H1 (cell line): ENCODE measurements around the gene PLAU. TPM values are rescaled to one million over a fixed set of nuclear protein-coding genes. Genes with fewer than 3 reads are reported as not detected.
"Not testable (repeated sequence)": the region's sequence is repeated elsewhere in the genome, so short reads cannot be mapped to it uniquely, and the experiment has no call there.

Experiments
- CTCF ChIA-PET: fragments of 300-600 bp; sonication (Branson Sonifier 250); formaldehyde crosslinking; loops from one replicate; lab custom pipeline; 2021; ENCODE audit not compliant: partially characterized antibody; lab: Charles Lee
- POLR2A ChIA-PET: fragments of 300-600 bp; sonication (Branson Sonifier 250); formaldehyde crosslinking; loops from one replicate; lab custom pipeline; 2021; ENCODE audit warnings: inconsistent platforms; ENCODE audit not compliant: partially characterized antibody; lab: Charles Lee
- DNase-seq, 2 experiments: peaks; one replicate each; pipeline versions ENCODE4 v3.0.0 to v3.0.0-alpha.2; 2010 to 2022; ENCODE audit warnings: low spot score in 2 of 2, low read depth in 1 of 2, mixed read lengths in 1 of 2
- FAIRE-seq: peaks from 2 replicates; lab custom pipeline; 2011; peaks lifted over from hg19 to GRCh38; lab: Jason Lieb, UNC
- H2AFZ ChIP-seq: 2 replicates; pipeline ENCODE4 v1.8.1; 2012; ENCODE audit warnings: low read length, inconsistent platforms
- H2AK5ac ChIP-seq: 2 replicates; pipeline ENCODE4 v1.6.1; 2013; ENCODE audit warnings: low read depth, low read length
- H2BK120ac ChIP-seq: replicated peaks from 2 replicates; pipeline ENCODE3; 2013; ENCODE audit warnings: low read depth, low read length, inconsistent platforms
- H2BK12ac ChIP-seq: 2 replicates; pipeline ENCODE4 v1.6.1; 2013; ENCODE audit warnings: low read depth, low read length
- H2BK15ac ChIP-seq: 2 replicates; pipeline ENCODE4 v1.6.1; 2013; ENCODE audit warnings: low read length
- H2BK20ac ChIP-seq: 2 replicates; pipeline ENCODE4 v1.6.1; 2013; ENCODE audit warnings: low read length
- H2BK5ac ChIP-seq: 2 replicates; pipeline ENCODE4 v1.6.1; 2013; ENCODE audit warnings: low read depth, low read length
- H3K14ac ChIP-seq: 2 replicates; pipeline ENCODE4 v1.6.1; 2013; ENCODE audit warnings: inconsistent platforms; ENCODE audit not compliant: insufficient read length
- H3K18ac ChIP-seq: 2 replicates; pipeline ENCODE4 v1.6.1; 2013; ENCODE audit warnings: low read length; ENCODE audit errors: extremely low read depth
- H3K23ac ChIP-seq: 2 replicates; pipeline ENCODE4 v1.6.1; 2013; ENCODE audit warnings: inconsistent platforms; ENCODE audit not compliant: insufficient read length
- H3K23me2 ChIP-seq: 2 replicates; pipeline ENCODE4 v1.6.1; 2013; ENCODE audit warnings: low read depth, low read length
- H3K27ac ChIP-seq: 2 replicates; pipeline ENCODE4 v1.6.1; 2011; ENCODE audit warnings: low read depth, low read length, inconsistent platforms
- H3K27me3 ChIP-seq, 4 experiments: replicated peaks in 1 of 4; 1 replicate in 1 of 4; 2 replicates in 3 of 4; pipeline versions ENCODE4 v1.6.1 to v1.8.1; 2011 to 2013; ENCODE audit warnings: low read length in 3 of 4, mild to moderate bottlenecking in 3 of 4, inconsistent platforms in 2 of 4, mixed read lengths in 2 of 4, moderate library complexity in 1 of 4; ENCODE audit not compliant: control insufficient read depth in 3 of 4, insufficient read depth in 3 of 4; ENCODE audit errors: extremely low read depth in 1 of 4
- H3K36me3 ChIP-seq, 4 experiments: 2 replicates each; pipeline versions ENCODE4 v1.6.1 to v1.8.1; 2011 to 2013; ENCODE audit warnings: mild to moderate bottlenecking in 4 of 4, low read length in 3 of 4, moderate library complexity in 2 of 4, control low read depth in 1 of 4, inconsistent platforms in 1 of 4; ENCODE audit not compliant: insufficient read depth in 4 of 4, control insufficient read depth in 2 of 4
- H3K4ac ChIP-seq: replicated peaks from 2 replicates; pipeline ENCODE3; 2013; ENCODE audit warnings: low read length, low read depth, mixed read lengths, inconsistent platforms; ENCODE audit not compliant: insufficient read length
- H3K4me1 ChIP-seq, 4 experiments: replicated peaks in 1 of 4; 1 replicate in 1 of 4; 2 replicates in 3 of 4; pipeline versions ENCODE4 v1.6.1 to v1.8.1; 2011 to 2013; ENCODE audit warnings: low read length in 3 of 4, inconsistent platforms in 2 of 4, mixed read lengths in 1 of 4; ENCODE audit not compliant: insufficient read depth in 4 of 4, control insufficient read depth in 3 of 4
- H3K4me2 ChIP-seq, 2 experiments: 2 replicates each; pipeline versions ENCODE4 v1.6.1 to v1.8.1; 2011 to 2013; ENCODE audit warnings: low read depth in 2 of 2, low read length in 2 of 2, control low read depth in 1 of 2, inconsistent platforms in 1 of 2, mild to moderate bottlenecking in 1 of 2; ENCODE audit not compliant: insufficient read depth in 1 of 2
- H3K4me3 ChIP-seq, 4 experiments: fragments of 200-600, 300-600 bp in 1 of 4; sonication (generic), shearing (Covaris generic), sonication (Bioruptor Twin) in 1 of 4; 2 replicates each; pipeline versions ENCODE4 v1.5.1 to v1.8.1; 2011 to 2016; ENCODE audit warnings: low read length in 4 of 4, low read depth in 3 of 4, control low read depth in 2 of 4, inconsistent platforms in 2 of 4, mild to moderate bottlenecking in 2 of 4, mixed read lengths in 1 of 4, moderate library complexity in 1 of 4; ENCODE audit not compliant: insufficient read depth in 2 of 4; ENCODE audit errors: extremely low read depth in 1 of 4
- H3K56ac ChIP-seq: replicated peaks from 2 replicates; pipeline ENCODE3; 2013; ENCODE audit warnings: low read depth, mild to moderate bottlenecking, mixed read lengths, low read length, inconsistent platforms; ENCODE audit not compliant: insufficient read length
- H3K79me1 ChIP-seq: 2 replicates; pipeline ENCODE4 v1.6.1; 2013; ENCODE audit warnings: low read depth, low read length, control low read depth
- H3K79me2 ChIP-seq, 2 experiments: 2 replicates each; pipeline versions ENCODE4 v1.6.1 to v1.8.1; 2012 to 2013; ENCODE audit warnings: low read length in 2 of 2, mild to moderate bottlenecking in 2 of 2, inconsistent platforms in 1 of 2; ENCODE audit not compliant: insufficient read depth in 2 of 2, control insufficient read depth in 1 of 2
- H3K9ac ChIP-seq, 4 experiments: replicated peaks in 1 of 4; 1 replicate in 1 of 4; 2 replicates in 3 of 4; pipeline versions ENCODE4 v1.6.1 to v1.8.1; 2011 to 2013; ENCODE audit warnings: low read depth in 3 of 4, low read length in 3 of 4, control low read depth in 2 of 4, mild to moderate bottlenecking in 2 of 4, moderate library complexity in 2 of 4, inconsistent platforms in 1 of 4; ENCODE audit errors: extremely low read depth in 1 of 4
- H3K9me3 ChIP-seq, 2 experiments: 2 replicates each; pipeline versions ENCODE4 v1.6.1 to v1.8.1; 2012 to 2013; ENCODE audit warnings: mild to moderate bottlenecking in 2 of 2, moderate library complexity in 2 of 2, control low read depth in 1 of 2, inconsistent platforms in 1 of 2, low read depth in 1 of 2, low read length in 1 of 2, mixed read lengths in 1 of 2; ENCODE audit not compliant: insufficient read depth in 2 of 2
- H4K20me1 ChIP-seq, 2 experiments: replicated peaks in 1 of 2; 2 replicates each; pipeline versions ENCODE3 to v1.8.1; 2011 to 2013; ENCODE audit warnings: inconsistent platforms in 2 of 2, low read length in 2 of 2, mild to moderate bottlenecking in 1 of 2; ENCODE audit not compliant: insufficient read depth in 2 of 2, control insufficient read depth in 1 of 2
- H4K5ac ChIP-seq: 2 replicates; pipeline ENCODE4 v1.6.1; 2013; ENCODE audit warnings: low read length, low read depth, mixed read lengths, inconsistent platforms; ENCODE audit not compliant: insufficient read length
- H4K8ac ChIP-seq: 2 replicates; pipeline ENCODE4 v1.8.0; 2013; ENCODE audit warnings: mild to moderate bottlenecking, moderate library complexity, low read length, inconsistent platforms; ENCODE audit not compliant: insufficient read depth; ENCODE audit errors: extremely low read depth
- H4K91ac ChIP-seq: replicated peaks from 2 replicates; pipeline ENCODE3; 2013; ENCODE audit warnings: low read length, mixed read lengths, inconsistent platforms; ENCODE audit not compliant: insufficient read length
- WGBS, 2 experiments: shearing (Covaris generic) in 1 of 2; methylation state at CpG; one replicate each; pipeline versions ENCODE4 v1.1.6 to v1.1.7; 2013 to 2015; ENCODE audit warnings: low lambda C conversion rate in 2 of 2, mixed read lengths in 2 of 2, inconsistent platforms in 1 of 2, low coverage in 1 of 2, missing lambda C conversion rate in 1 of 2; ENCODE audit not compliant: insufficient replicate concordance in 2 of 2, insufficient coverage in 1 of 2, insufficient read length in 1 of 2; ENCODE audit errors: extremely low coverage in 1 of 2, missing lambda C conversion rate in 1 of 2; 5-methylcytosine and 5-hydroxymethylcytosine counted together
- polyA plus RNA-seq, 7 experiments: library from polyadenylated mRNA; depleted of rRNA in 3 of 7; stranded (reverse) in 5 of 7; unstranded in 2 of 7; fragments of >200 nt in 5 of 7; fragments of 200-250 nt in 2 of 7; gene quantifications; 1 replicate in 5 of 7; 2 replicates in 1 of 7; 4 replicates in 1 of 7; pipeline versions ENCODE4 v1.2.1 to v1.2.3, GENCODE V29; 2011 to 2013; ENCODE audit warnings: missing spikeins in 2 of 7, mixed read lengths in 2 of 7
- total RNA-seq: library from RNA; stranded (reverse); fragmentation: NEBNext Ultra II Directional; extraction: Animal tissue kit (Norgen Biotek cat#: 25700); gene quantifications from 2 replicates; pipeline ENCODE4 v1.2.1, GENCODE V29; 2021

The PLAU gene
- total and polyA plus RNA-seq, 2 of the 8 experiments (the other 6 are each of a cell fraction or from before 2014, with no cell fraction given), result 16.2 to 26.1 TPM

DNA sequence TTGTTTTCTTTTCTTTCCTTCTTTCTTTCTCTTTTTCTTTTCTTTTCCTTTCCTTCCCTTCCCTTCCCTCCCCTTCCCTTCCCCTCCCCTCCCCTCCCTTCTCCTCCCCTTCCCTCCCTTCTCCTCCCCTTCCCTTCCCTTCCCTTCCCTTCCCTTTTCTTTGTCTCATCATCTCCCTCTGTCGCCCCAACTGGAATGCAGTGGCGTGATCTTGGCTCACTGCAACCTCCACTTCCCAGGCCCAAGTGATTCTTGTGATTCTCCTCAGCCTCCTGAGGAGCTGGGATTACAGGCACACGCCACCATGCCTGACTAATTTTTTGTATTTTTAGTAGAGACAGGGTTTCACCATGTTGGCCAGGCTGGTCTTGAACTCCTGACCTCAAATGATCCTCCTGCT lies 21.5 kb upstream of the PLAU start:
- H3K4me2 ChIP-seq, result not testable (repeated sequence)
- POLR2A ChIA-PET, result interaction anchor here (0.8 to 3.9 kb wide), 6 partner anchors 11 to 187 kb away, joined by 3 to 29 read pairs (median 4); no protein-coding TSS in a partner anchor

More for the DNA sequence above, 21.5 kb upstream of the PLAU start:
- not testable (repeated sequence) for H3K9ac ChIP-seq, H2BK15ac ChIP-seq, H3K9me3 ChIP-seq, H3K56ac ChIP-seq, H2AK5ac ChIP-seq, H3K14ac ChIP-seq, H4K5ac ChIP-seq, H3K23me2 ChIP-seq, H3K27ac ChIP-seq, H3K27me3 ChIP-seq, H4K91ac ChIP-seq, H4K20me1 ChIP-seq, H2BK20ac ChIP-seq, H3K79me2 ChIP-seq, H3K18ac ChIP-seq, H3K23ac ChIP-seq, H3K4me1 ChIP-seq, H2BK12ac ChIP-seq, H3K4me3 ChIP-seq, DNase-seq, H3K4ac ChIP-seq, H2BK5ac ChIP-seq, H3K79me1 ChIP-seq, FAIRE-seq, H3K36me3 ChIP-seq, H2BK120ac ChIP-seq, H4K8ac ChIP-seq, H2AFZ ChIP-seq
- 67% methylated on average over 3 of the region's 3 CpGs; no CpG with 5 or more reads in 1 of the 2 experiments for WGBS, 2 experiments
- CTCF ChIA-PET, result interaction anchor here (0.7 to 27.0 kb wide), 15 partner anchors 10 to 234 kb away, joined by 3 to 681 read pairs (median 4); partner anchors contain the start of gene PLAU
